ENCODE results near the gene LIN7C.

Gene LIN7C

GRCh38 chr11:27445625-27446024, 60.9 kb downstream of the LIN7C start:
- no peak for DNase-seq (ENCODE audit: low read depth)

GRCh38 chr11:27444801-27445215, 61.8 kb downstream of the LIN7C start:
- no peak for DNase-seq (ENCODE audit: low read depth)
